NCI-H1436 (cell line): Measurements from ENCODE around the gene OR52E5.

Experiments used
- DNase-seq: peaks from one replicate; lab custom pipeline; 2025; lab: John Stamatoyannopoulos, UW

The OR52E5 gene

GRCh38 chr11:5933116-5933515 is 40.1 kb downstream of the OR52E5 start:
- DNase-seq = no peak

DNA sequence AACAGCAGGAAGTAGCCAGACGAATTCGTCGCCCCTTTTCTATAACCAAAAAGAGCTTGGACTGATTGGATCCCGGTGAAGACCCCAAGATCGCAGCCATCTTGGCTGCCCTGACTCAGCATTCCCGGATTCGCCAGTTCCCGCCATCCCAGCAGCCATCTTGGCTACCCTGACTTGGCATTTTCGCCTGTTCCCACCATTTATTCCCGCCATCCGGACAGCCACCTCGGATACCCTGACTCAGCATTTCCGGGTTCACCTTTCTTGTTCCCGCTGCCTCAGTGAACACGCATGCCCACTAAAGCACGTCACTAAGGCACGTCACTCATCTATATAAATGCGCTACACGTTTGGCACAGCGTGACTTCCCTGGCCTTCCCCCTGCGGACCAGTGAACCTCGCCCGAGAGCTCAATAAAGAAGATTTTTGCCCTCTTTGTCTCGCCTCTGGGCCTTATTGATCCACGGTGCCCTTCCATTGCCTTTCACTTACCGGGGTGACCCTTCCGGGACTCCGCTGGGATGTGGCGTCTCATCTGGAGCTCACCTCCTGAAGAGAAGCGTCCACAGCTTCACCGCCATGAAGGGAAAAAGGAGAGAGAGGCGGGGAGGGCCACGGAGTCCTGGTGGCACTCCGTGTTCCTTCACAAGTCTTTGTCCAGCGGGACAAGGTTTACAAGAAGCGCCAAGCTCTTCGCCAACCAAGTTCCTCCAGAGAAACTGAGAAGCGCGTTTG is 45.0 kb downstream of the OR52E5 start:
- DNase-seq = no peak

- DNase-seq = no peak
Measured at GRCh38 chr11:5938603-5938965, 45.6 kb downstream of the OR52E5 start.

GRCh38 chr11:5940748-5941147 is 47.7 kb downstream of the OR52E5 start:
- DNase-seq = no peak

DNA sequence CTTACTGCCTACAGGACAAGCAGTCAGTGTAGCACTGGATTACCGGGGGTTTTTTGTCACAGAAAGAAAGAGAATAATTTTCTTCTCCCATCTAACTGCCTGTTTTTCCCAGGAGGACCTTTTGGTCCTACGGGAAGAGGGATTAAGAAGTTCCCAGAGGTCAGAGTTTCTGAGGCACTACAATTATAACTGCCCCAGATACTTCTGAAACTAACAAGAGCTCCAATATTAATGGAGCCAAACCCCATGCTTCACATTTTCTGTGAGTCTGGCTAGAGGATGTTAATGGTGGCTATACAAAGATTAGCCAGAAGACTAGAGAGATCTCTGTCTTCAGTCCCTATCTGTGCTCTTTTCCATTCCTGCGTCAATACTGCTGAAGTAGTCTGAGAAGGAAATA is 48.9 kb downstream of the OR52E5 start, which contains the start of gene OR56A3:
OR56A3 (plus strand) TSS at position 301 of the 400 bp plus-strand sequence. CDS start 5,096 bp downstream, outside the sequence.
- no peak for DNase-seq
